Measurements from ENCODE around the gene GATD1.

DNA sequence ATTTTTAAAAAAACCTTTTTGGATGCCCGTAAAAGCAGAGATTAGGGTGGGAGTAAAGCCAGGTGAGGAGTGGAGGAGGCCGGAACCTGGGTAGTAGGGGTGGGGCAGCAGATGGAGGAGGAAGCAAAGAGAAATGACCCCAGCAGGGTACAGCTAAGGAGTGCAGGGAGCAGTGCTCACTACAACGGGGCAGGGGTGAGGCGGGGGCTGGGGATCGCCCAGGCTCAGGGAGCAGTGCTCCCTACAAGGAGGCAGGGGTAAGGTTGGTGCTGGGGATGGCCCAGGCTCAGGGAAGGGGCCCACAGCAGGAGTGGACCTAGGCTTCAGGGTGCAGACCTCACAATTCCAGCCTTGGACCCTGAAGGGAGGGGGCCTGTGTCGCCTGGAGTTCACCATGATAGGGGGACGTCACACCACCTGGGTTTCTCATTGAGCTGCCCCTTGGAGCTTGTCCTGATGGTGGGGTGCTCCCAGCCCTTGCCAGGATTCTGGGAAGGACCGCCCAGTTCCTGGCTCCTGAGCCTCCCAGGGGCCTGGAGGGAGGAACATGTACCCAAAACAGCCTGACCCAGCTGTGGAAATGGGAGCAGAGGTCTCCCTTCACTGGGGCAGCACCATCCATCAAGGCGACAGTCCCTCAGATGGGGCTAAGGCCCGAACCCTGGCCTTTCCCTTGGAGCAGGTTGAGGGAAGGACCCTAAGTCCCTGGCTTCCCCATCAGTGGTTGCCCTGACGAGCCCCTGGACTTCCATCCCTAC, 38.6 kb upstream of the GATD1 start:
- TF ChIP-seq POLR2AphosphoS5 (IDR thresholded peaks at IDR 0.05) (no peak), POLR2A (IDR thresholded peaks at IDR 0.05) (no peak), CTCF (IDR thresholded peaks at IDR 0.05) (no peak), EP300 (IDR thresholded peaks at IDR 0.05) (no peak)

All from stomach (tissue), 4 donors.